SK-N-MC (cell line): ENCODE measurements around the gene RCAN1.

ENCODE experiments used
- EZH2 ChIP-seq: fragments of 200-600 bp; sonication (generic); IDR thresholded peaks from one replicate; pipeline ENCODE4 v1.6.1; 2017; ENCODE audit warnings: antibody characterized with exemption
- FOXP2 ChIP-seq: optimal IDR thresholded peaks from 2 replicates; pipeline ENCODE3; 2011; ENCODE audit warnings: mild to moderate bottlenecking, moderate library complexity; ENCODE audit not compliant: insufficient read depth; ENCODE audit errors: extremely low read length, control extremely low read depth

DNA sequence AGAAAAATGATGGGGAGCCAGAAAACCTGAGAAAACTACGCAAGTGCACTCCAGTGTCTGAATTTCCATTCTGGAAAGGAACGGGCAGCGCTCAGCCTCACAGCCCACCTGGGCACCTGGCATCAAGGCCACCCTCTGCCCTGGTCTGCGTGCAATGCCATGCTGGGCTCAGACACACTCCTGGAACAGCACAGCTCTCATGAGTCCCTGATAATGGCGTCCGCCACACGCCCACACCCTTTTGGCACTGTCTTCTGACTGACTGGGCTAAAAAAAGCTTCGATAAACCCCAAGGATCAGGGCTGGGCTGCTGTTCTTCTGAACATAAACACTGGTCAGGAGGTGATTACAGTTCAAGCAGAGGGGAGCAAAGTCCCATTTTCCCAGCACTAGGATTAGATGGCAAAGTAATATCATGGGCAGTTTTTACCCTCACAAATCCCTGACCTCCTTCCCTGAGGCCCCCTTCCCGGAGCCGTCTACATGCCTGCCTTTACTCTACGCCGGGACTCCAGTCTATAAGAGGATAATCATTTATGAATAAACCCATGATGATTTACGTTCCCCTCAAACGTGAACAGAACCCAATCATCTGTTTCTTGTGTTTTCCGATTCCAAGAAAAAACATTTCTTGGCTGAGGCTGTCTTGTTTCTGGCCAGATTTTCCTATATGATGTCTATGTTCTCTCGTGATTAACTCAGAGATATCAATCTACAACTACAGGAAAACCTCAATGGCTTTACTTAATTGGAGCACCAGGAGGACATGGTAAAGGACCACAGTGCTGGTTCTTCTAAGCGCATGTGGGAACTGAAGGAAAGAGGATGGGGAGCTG is 22.6 kb downstream of the RCAN1 start:
- no peak for TF ChIP-seq FOXP2
- TF ChIP-seq EZH2 = no peak
